GM18868 (cell line): Measurements from ENCODE around the gene ZCWPW2.

Experiments used
- ATAC-seq: cut with Tn5 transposase; IDR thresholded peaks from one replicate; pipeline ENCODE4 v1.9.1; 2021; ENCODE audit warnings: mild to moderate bottlenecking, moderate library complexity; ENCODE audit not compliant: unreplicated experiment

Gene ZCWPW2

DNA sequence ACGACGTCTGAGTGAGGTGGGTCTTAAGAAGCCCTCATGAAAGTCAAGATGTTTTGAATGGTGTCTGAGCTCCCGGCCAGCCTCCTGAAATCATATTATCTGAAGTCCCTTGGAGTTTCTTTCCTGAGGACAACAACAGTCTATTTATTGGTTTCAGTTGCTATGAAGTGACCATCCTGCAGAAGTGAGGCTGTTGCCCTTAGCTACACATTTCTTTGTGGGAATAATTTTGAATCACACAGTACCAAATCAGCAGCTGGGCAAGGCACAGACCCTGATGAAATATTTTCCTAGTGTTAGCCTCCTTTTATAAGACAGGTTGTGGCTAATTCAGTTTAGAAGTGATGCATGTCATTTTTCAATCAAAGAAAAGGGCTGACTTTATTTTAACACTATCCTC lies 220.8 kb downstream of the ZCWPW2 start:
- no peak for ATAC-seq

GRCh38 chr3:28574036-28574435 lies 225.5 kb downstream of the ZCWPW2 start:
- no peak for ATAC-seq

DNA sequence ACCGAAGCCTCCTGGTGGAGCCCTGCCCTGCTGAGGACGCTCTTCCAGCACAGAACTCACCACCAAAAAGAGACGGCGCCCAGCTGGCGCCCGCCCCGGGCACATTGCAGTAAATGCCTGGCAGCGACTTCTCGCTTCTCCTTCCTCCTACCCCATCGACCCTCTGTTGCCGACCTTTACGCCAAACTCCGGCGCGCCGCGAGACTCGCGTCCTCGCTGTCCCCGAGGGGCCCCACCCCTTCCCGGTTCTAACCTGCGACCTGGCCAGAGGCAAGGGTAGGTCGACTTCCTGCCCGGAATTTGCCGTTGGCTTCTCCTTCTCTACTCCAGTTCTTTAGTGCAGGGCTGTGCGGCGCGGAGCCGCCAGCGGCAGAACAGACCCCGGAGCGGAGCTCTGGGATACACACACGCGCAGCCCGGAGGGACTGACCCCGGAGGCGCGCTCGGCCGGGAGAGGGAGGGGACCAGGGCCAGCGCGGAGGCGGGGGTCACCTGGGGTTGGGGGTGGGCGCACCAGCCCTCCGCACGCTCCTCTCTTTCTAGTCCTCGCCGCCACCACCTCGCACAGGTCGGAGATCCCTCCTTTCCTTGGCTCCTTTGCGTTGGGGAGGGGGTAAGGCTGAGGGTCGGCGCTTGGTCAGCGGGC lies 226.7 kb downstream of the ZCWPW2 start:
- no peak for ATAC-seq
